Sigmoid colon (tissue), 7 donors: Measurements from ENCODE around the gene CADM4. TPM values are rescaled to one million over a fixed set of nuclear protein-coding genes. Genes with fewer than 3 reads are reported as not detected.
A peak's percentile ranks its signal among the peaks of the same experiment; 100 is the strongest.

Source experiments
- DNase-seq: peaks from one replicate; pipeline ENCODE4 v3.0.0-alpha.2; 2019
- H3K27ac ChIP-seq, 4 donors: fragments of 200-600 bp; sonication (generic); one replicate each; pipeline ENCODE4 v1.5.1; 2016 to 2019; ENCODE audit warnings: mild to moderate bottlenecking in 1 of 4
- H3K27me3 ChIP-seq, 3 donors: fragments of 200-600 bp; sonication (generic); one replicate each; pipeline ENCODE4 v1.5.1; 2019; ENCODE audit warnings: mild to moderate bottlenecking in 1 of 3
- H3K36me3 ChIP-seq, 4 donors: fragments of 200-600 bp; sonication (generic); one replicate each; pipeline ENCODE4 v1.5.1; 2016 to 2019
- H3K4me1 ChIP-seq, 4 donors: fragments of 200-600 bp; sonication (generic); one replicate each; pipeline ENCODE4 v1.5.1; 2017 to 2019
- H3K4me3 ChIP-seq, 4 donors: fragments of 200-600 bp; sonication (generic); one replicate each; pipeline ENCODE4 v1.5.1; 2017 to 2019; ENCODE audit warnings: mild to moderate bottlenecking in 2 of 4, moderate library complexity in 1 of 4
- H3K9me3 ChIP-seq, 4 donors: fragments of 200-600 bp in 3 of 4; sonication (generic) in 3 of 4; one replicate each; pipeline versions ENCODE4 v1.5.1 to v1.6.1; 2013 to 2019
- EP300 ChIP-seq, 4 donors: sonication (generic); formaldehyde crosslinking; IDR thresholded peaks; one replicate each; pipeline ENCODE4 v1.6.1; 2017; ENCODE audit warnings: antibody characterized with exemption in 4 of 4
- POLR2A ChIP-seq, 2 donors: fragments of 450-650 bp; IDR thresholded peaks; one replicate each; pipeline ENCODE4 v1.6.1; 2016; ENCODE audit warnings: antibody characterized with exemption in 2 of 2, mild to moderate bottlenecking in 2 of 2, moderate library complexity in 2 of 2
- POLR2AphosphoS5 ChIP-seq, 4 donors: sonication (generic); formaldehyde crosslinking; IDR thresholded peaks; one replicate each; pipeline ENCODE4 v1.6.1; 2017; ENCODE audit warnings: antibody characterized with exemption in 4 of 4
- WGBS, 2 donors: extraction: QIAGEN DNeasy Blood & Tissue Kit; methylation state at CpG; one replicate each; pipeline ENCODE4 v1.1.7; 2013; 5-methylcytosine and 5-hydroxymethylcytosine counted together
- intact Hi-C: fragments of 100-400 bp; cut with DNase I; formaldehyde crosslinking; loops from one replicate; pipeline ENCODE4 v1.15.1; 2023
- polyA plus RNA-seq, 3 donors: library from polyadenylated mRNA; stranded (reverse); fragments of 200-250 nt; gene quantifications; one replicate each; pipeline ENCODE4 v1.2.3, GENCODE V29; 2013
- total RNA-seq, 4 donors: library from RNA; depleted of rRNA; stranded (reverse); fragments of >200 nt; gene quantifications; one replicate each; pipeline ENCODE4 v1.1.0, GENCODE V29; 2016
- TF ChIP-seq, protein P1 (sequence below), 4 experiments: fragments of 450-650 bp in 3 of 4; fragments of 200-600 bp in 1 of 4; IDR thresholded peaks; one replicate each; pipeline ENCODE4 v1.5.1; 2016 to 2019; ENCODE audit warnings: antibody characterized with exemption in 4 of 4, mild to moderate bottlenecking in 3 of 4, moderate library complexity in 2 of 4
- donor health status: healthy with polysubstance abuse.
- donor health status: Bipolar disorder and iron deficiency.
- donor health status: healthy.

CADM4 gene
- total and polyA plus RNA-seq, 7 donors: 0.92 to 21.7 (median 16.4) TPM

DNA sequence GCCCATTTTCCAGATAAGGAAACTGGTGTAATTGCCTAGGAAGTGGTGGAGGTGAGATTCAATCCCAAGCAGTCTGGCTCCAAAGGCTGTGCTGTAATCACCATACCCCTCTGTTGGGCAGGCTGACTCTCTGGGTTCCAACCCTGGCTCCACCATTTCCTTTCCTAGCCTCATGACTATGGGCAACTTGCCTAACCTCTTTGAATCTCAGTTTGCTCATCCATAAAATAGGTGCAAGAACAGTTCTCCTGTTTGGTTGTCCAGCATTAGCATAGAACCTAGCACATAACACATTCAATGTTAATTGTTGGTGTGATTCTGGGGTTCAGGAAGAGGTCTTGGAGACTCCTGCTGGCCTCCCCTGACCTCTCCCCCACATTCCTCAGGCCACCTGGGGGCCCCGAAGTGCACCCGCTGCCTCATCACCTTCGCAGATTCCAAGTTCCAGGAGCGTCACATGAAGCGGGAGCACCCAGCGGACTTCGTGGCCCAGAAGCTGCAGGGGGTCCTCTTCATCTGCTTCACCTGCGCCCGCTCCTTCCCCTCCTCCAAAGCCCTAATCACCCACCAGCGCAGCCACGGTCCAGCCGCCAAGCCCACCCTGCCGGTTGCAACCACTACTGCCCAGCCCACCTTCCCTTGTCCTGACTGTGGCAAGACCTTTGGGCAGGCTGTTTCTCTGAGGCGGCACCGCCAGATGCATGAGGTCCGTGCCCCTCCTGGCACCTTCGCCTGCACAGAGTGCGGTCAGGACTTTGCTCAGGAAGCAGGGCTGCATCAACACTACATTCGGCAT lies 41.0 kb downstream of the CADM4 start:
- H3K27me3 ChIP-seq: no peaks in the 10 kb centered on the region
- no peak overlapping the region for H3K27ac ChIP-seq
- intact Hi-C loops: loop anchor here (5.0 kb wide), 1 partner anchor 44 kb away; no protein-coding TSS in a partner anchor
- peaks cover 0 to 50% (median 7%) of the 10 kb centered on the region in 4 donors for H3K36me3 ChIP-seq
- H3K4me1 ChIP-seq: peaks cover 0 to 36% (median 30%) of the 10 kb centered on the region in 4 donors
- 93 to 95% methylated on average over 19 of the region's 19 CpGs for WGBS, 2 donors
- TF ChIP-seq POLR2A (IDR thresholded peaks at IDR 0.05) (no peak), EP300 (IDR thresholded peaks at IDR 0.05) (no peak), POLR2AphosphoS5 (IDR thresholded peaks at IDR 0.05) (no peak)
- TF ChIP-seq, protein P1, sequence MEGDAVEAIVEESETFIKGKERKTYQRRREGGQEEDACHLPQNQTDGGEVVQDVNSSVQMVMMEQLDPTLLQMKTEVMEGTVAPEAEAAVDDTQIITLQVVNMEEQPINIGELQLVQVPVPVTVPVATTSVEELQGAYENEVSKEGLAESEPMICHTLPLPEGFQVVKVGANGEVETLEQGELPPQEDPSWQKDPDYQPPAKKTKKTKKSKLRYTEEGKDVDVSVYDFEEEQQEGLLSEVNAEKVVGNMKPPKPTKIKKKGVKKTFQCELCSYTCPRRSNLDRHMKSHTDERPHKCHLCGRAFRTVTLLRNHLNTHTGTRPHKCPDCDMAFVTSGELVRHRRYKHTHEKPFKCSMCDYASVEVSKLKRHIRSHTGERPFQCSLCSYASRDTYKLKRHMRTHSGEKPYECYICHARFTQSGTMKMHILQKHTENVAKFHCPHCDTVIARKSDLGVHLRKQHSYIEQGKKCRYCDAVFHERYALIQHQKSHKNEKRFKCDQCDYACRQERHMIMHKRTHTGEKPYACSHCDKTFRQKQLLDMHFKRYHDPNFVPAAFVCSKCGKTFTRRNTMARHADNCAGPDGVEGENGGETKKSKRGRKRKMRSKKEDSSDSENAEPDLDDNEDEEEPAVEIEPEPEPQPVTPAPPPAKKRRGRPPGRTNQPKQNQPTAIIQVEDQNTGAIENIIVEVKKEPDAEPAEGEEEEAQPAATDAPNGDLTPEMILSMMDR (IDR thresholded peaks at IDR 0.05): no peak
- no peak for DNase-seq
- no peak overlapping the region for H3K4me3 ChIP-seq
- no peaks in the 10 kb centered on the region for H3K9me3 ChIP-seq

DNA sequence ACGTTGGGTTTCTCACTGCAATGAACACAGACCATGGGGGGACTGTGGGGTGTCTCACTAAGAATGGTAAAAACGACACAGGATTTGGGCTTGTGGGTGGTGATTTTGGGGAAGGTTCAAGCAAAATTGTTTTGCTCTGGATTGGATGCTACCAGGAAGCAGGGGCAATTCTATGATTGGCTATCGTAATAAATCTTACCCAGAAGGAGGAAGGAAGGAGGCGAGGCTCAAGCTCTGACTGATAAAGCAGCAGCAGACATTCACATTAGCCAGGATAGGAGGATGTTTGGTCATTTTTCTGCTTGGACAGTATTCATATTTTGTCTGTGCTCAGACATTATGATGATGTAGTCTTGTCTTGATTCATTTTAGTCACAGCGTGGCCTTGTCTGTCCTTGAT lies 41.8 kb downstream of the CADM4 start:
- Histone ChIP-seq H3K36me3 (peaks cover 7 to 58% (median 15%) of the 10 kb centered on the region in 4 donors), H3K27ac (peak overlapping the region in 2 of 4 donors; percentile 95 to 99), H3K9me3 (no peaks in the 10 kb centered on the region), H3K4me3 (peak overlapping the region in 1 of 4 donors; percentile 73), H3K27me3 (no peaks in the 10 kb centered on the region), H3K4me1 (peaks cover 0 to 43% (median 37%) of the 10 kb centered on the region in 4 donors)
- TF ChIP-seq POLR2A (IDR thresholded peaks at IDR 0.05) (no peak), POLR2AphosphoS5 (IDR thresholded peaks at IDR 0.05) (no peak), EP300 (IDR thresholded peaks at IDR 0.05) (no peak)
- TF ChIP-seq, protein P1 (IDR thresholded peaks at IDR 0.05): no peak
- DNase-seq: no peak
- intact Hi-C loops: loop anchor here (5.0 kb wide), 1 partner anchor 44 kb away; no protein-coding TSS in a partner anchor
- WGBS, 2 donors: 39 to 47% methylated on average over 5 of the region's 5 CpGs

DNA sequence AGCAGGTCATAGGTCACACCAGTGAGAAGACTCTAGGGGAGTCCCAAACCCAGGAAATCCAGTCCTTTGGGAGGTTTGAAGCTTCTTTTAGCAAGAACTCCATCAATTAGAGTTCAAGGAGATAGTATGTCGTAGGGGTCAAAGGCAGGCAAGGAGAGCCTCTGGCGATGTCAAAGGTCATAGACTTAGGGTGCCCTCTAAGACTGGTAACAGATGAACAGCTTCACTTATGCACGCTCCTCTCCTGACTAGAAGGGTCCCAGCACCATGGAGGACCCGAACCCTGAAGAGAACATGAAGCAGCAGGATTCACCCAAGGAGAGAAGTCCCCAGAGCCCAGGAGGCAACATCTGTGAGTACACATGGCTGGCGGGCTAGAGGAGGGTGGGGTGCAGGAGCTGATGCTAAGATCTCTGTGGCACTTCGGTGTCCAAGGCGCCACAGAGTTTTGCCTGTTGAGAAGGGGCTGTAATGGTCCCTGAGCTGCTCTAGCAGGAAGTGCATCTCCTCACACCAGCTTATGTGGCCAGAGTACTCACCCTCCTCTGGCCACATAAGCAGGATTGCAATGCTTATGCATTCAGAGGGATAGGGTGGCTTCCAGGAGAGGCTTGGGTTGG lies 42.7 kb downstream of the CADM4 start:
- intact Hi-C loops: loop anchor here (1.0 to 5.0 kb wide), 4 partner anchors 22 to 63 kb away; partner anchors contain the start of genes PINLYP, XRCC1 and ZNF428
- no peak for DNase-seq
- peaks cover 16 to 59% (median 23%) of the 10 kb centered on the region in 4 donors for H3K36me3 ChIP-seq
- H3K4me3 ChIP-seq: peak overlapping the region; percentile 50 to 73 (median 61)
- TF ChIP-seq, protein P1 (IDR thresholded peaks at IDR 0.05): no peak
- TF ChIP-seq POLR2AphosphoS5 (IDR thresholded peaks at IDR 0.05): no peak
- no peak for TF ChIP-seq EP300 (IDR thresholded peaks at IDR 0.05)
- no peaks in the 10 kb centered on the region for H3K9me3 ChIP-seq
- H3K27ac ChIP-seq: peak overlapping the region; percentile 90 to 99 (median 95)
- WGBS, 2 donors: 16 to 20% methylated on average over 7 of the region's 7 CpGs
- H3K4me1 ChIP-seq: peaks cover 0 to 46% (median 37%) of the 10 kb centered on the region in 4 donors
- H3K27me3 ChIP-seq: no peaks in the 10 kb centered on the region

DNA sequence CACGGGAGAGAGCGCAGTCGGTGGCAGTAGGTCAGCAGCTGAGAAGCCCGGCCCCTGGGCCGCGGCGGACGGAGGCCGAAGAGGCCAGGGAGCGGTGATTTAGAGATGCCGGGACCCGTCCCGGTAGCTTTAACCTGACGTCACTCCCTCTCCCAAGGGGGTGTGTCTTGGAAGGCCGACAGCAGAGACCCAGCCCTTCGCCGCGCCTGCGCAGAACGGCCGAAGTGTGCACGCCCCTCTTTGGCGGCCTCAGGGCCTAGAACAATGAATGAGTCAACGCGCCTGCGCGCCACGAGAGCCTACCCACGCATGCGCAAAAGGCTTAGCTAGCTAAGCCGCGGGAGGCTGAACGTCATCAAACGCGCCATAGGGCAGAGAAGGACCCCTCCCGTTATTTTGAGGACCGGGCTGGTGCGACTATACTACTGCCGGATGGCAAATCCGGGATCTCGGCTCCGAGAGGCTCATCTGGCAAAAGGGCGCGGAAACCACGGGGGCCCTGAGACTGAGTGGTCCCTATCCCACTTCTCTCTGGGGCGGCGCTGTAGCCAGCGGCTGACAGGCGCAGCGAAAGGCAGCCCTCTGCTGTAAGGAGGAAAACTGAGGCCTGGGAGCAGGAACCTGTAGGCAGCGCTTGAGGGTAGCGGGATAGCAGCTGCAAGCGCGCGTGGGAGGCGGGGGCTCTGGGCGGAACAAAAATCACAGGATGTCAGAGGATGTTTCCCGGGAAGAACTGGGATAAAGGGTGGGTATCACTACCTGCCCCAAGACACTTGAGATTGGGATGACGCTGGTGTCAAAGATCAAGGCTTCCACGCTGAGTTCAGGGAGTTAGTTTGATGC lies 43.4 kb downstream of the CADM4 start, which contains the start of the genes IRGQ and ZNF576:
Gene IRGQ (minus strand): TSS at position 136 of the 843 bp plus-strand sequence. CDS start 796 bp downstream, outside the sequence.
Gene ZNF576 (plus strand): TSS at position 597 of the 843 bp plus-strand sequence. CDS start 514 bp downstream, outside the sequence.
- Histone ChIP-seq H3K4me1 (peaks cover 0 to 46% (median 37%) of the 10 kb centered on the region in 4 donors), H3K27me3 (no peaks in the 10 kb centered on the region), H3K9me3 (no peaks in the 10 kb centered on the region), H3K27ac (peak within 1 kb of the TSS; percentile 90 to 99 (median 95)), H3K36me3 (peaks cover 16 to 59% (median 26%) of the 10 kb centered on the region in 4 donors), H3K4me3 (peak within 1 kb of the TSS; percentile 57 to 73 (median 70))
- WGBS, 2 donors: 0% methylated on average over 60 of the region's 60 CpGs
- TF ChIP-seq, protein P1 (IDR thresholded peaks at IDR 0.05): no peak
- peak; percentile 95 to 99 (median 97) for TF ChIP-seq POLR2AphosphoS5 (IDR thresholded peaks at IDR 0.05)
- peak; percentile 17 to 87 for TF ChIP-seq POLR2A (IDR thresholded peaks at IDR 0.05)
- peak in 2 of 4 donors; percentile 16 to 88 for TF ChIP-seq EP300 (IDR thresholded peaks at IDR 0.05)
- intact Hi-C loops: loop anchor here (1.0 to 5.0 kb wide), 4 partner anchors 21 to 62 kb away; partner anchors contain the start of genes PINLYP, XRCC1 and ZNF428
- peak; percentile 100 for DNase-seq
